ENCODE data around the gene MED22.
"Not testable (repeated sequence)": the region's sequence is repeated elsewhere in the genome, so short reads cannot be mapped to it uniquely, and the experiment has no call there.

Gene MED22

DNA sequence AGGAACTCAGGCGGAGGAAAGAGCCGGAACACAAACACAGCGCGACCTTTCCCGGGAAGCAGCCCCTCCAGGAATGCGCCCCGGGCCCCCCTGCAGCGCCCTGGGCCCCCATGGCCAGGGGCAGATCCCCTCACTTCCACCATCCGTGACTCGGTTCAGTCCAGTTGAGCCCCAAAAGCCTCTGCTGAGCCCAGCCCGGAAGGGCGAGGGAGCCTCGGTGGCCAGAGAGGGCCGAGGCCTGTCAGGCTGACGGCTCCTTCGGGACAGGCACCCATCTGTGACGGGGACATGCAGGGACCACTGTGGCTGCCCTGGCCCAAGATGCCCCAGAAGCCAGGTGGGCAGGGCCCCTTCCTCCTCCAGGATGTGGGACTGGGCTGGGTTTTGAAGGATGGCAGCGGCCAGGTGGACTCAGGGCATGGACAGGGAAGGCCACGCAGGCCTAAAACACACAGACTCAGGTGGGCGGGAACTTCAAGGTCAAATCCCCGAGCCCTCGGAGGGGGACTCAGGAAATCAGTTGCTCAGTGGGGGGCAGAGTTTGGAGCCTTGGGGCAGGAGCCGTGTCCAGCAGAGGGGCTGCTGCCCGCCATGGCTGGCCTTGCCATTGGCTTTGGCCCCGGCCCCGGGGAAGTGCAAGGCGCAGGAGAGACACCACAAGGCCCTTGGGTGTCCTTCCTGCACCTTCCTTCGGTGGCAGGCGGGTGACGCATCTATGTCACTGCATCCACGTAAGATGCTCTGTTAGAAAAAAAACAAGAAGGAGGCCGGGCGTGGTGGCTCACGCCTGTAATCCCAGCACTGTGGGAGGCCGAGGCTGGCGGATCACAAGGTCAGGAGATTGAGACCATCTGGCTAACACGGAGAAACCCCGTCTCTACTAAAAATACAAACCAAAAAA lies 43.2 kb downstream of the MED22 start:
- FAIRE-seq (no peak), DNase-seq (ENCODE audit: insufficient read length, low spot score) (no peak)
- TF ChIP-seq POLR2A (IDR thresholded peaks at IDR 0.05; ENCODE audit: low read depth, low read length): no peak

DNA sequence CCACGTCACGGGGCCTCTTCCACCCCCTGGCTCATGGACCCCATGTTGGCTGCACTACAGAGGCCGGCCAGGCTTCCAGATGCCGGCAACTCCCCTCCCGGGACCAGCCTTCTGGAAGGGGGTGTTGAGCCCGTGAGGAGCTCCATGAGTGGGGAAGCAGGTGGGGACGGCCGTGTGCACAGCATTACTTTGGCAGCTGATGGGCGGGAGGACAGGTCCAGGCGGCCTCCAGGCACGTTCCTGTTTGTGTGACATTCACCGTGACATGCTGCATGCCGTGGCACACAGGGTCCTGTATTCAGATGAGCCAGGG lies 43.8 kb downstream of the MED22 start:
- FAIRE-seq: no peak
- DNase-seq (ENCODE audit: insufficient read length, low spot score): no peak
- no peak for TF ChIP-seq POLR2A (IDR thresholded peaks at IDR 0.05; ENCODE audit: low read depth, low read length)

DNA sequence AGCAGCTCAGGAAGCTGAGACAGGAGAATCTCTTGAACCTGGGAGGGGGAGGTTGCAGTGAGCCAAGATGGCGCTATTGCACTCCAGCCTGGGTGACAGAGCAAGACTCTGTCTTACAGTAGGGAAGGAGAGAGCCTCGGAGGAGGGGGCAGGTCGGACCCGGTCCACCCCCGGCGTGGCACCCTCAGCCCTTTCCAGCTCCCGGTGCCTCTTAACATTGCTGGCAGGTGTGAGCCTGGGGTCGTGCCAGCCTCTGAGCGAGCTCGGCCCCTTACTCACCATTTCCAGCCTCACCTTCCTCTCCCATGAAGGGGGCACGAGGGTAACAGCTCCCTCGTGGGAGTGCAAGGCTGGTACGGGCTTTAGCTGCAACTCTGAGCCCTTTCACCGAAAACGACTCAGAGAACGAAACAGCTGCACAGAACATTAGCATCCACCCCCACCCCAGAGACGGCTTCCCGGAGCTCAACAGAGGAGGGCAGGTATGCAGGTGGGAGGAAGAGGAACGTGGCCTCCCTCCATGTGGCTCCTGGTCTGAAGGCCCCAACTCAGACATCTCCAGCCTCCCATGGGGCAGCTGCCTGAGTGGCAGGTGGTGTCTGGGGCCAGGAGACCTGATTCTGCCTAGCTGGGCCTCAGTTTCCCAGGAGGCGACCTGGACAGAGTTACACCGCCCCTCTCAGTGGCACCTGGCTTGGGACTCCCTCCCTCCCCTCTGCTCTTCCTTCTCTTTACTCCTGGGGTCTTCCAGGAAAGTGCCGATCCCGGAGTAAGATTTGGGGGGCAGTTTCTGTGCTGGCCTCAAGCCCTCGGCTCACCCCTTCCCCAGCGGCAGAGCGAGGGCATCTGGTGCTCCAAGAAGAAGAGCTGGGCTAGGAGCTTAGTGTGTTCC lies 44.4 kb downstream of the MED22 start:
- no peak for TF ChIP-seq POLR2A (IDR thresholded peaks at IDR 0.05; ENCODE audit: low read depth, low read length)
- no peak for FAIRE-seq
- DNase-seq (ENCODE audit: insufficient read length, low spot score): no peak

DNA sequence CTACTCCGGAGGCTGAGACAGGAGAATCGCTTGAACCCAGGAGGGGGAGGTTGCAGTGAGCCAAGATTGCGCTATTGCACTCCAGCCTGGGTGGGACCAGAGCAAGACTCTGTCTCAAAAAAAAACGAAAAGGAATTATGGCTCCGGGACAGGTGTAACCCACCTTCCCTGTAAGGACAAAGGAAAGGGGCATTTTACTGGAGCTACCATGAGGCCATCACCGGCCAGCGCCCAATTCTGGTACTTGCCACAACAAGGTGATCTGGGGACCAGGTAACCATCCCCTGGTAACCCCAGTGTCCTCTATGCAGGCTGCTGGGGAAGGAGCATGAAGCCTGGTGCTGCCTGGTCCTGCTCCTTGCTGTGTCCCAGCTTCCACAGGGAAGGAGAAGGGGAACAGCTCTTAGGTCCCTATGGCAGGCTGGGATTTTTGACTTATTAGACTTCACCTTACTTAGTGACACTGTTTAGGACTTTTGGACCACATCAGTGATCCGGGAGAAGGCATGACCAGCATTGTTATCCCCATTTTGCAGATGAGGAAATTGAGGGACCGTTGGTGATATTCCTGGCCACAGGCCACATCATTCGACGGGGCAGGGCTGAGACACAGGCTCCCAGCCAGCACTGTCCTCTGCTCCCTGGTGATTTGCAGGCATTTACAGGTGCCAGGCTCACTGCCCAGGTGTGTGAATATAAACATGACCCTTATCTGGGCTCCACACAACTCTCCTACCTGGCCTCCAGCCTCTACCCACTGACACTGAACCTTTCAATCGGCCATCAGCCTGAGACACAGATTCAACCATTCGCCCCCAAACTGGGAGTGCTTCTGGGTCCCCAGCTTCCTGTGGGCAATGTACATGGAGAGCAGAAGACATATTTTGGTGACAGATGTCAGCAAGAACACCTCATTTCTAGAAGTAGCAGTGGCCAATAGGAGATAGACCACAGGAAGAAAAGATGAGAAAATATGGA lies 46.4 kb downstream of the MED22 start:
- FAIRE-seq (no peak), DNase-seq (ENCODE audit: insufficient read length, low spot score) (no peak)
- TF ChIP-seq POLR2A (IDR thresholded peaks at IDR 0.05; ENCODE audit: low read depth, low read length): no peak

DNA sequence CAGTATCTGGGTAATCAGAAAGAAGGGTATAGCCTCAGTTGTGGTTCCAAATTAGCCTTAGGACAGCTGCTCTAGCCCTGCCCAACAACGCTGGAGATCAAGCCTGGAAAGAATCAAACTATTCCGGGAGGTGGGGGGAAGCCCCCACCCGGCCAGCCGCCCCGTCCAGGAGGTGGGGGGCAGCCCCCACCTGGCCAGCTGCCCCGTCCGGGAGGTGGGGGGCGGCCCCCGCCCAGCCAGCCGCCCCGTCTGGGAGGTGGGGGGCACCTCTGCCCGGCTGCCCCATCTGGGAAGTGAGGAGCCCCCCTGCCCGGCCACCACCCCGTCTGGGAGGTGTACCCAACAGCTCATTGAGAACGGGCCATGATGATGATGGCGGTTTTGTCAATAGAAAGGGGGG lies 47.9 kb downstream of the MED22 start:
- not testable (repeated sequence) for FAIRE-seq; DNase-seq (ENCODE audit: insufficient read length, low spot score)

DNA sequence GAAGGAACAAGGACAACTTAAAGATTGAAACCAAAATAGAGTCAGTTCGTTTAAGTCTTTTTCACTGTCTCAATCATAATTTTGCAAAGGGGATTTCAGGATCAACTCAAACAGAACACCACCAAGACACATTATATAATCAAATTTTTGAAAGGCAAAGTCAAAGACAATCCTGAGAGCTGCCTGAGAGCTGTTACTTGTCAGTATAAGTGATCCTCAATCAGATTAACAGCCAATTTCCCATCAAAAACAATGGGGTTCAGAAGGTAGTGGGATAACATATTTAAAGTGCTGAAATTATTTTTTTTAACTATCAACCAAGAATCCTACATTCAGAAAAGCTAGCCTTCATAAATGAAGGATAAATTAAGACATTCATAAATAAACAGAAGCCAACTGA lies 53.7 kb downstream of the MED22 start:
- FAIRE-seq: peak; percentile 27
- TF ChIP-seq POLR2A (IDR thresholded peaks at IDR 0.05; ENCODE audit: low read depth, low read length): no peak

DNA sequence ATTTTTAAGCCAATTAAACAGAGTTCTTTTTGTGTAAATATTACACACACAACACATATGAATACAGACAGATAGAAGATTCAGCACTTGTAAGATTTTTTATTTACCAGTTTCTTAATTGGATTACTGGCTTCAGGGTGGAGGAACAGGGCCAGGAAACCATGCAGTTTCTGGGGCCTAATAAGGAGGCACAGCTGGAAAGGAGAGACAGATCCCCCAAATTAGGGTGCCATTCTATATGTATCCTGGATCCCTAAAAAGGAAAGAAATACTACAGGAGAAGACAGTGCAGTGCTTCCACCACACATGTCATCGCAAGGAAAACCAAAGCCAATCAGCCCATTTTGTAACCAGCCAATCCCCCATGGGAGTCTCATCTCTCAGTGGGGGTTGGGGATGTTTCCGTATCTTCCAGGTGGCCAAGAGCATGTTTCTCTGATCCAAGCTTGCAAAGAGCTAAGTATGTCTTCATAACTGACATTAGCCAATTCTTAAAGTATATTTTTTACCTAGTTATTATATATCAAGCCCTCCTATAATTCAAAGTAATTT lies 57.1 kb downstream of the MED22 start:
- DNase-seq (ENCODE audit: insufficient read length, low spot score): no peak
- no peak for TF ChIP-seq POLR2A (IDR thresholded peaks at IDR 0.05; ENCODE audit: low read depth, low read length)
- FAIRE-seq: no peak

More for the DNA sequence above, 53.7 kb downstream of the MED22 start:
- DNase-seq (ENCODE audit: insufficient read length, low spot score): no peak
